ENCODE measurements around the gene COX4I2.

GRCh38 chr20:31641391-31641790 is 3.7 kb downstream of the COX4I2 start:
- TF ChIP-seq POLR2A (IDR thresholded peaks at IDR 0.05): no peak
- TF ChIP-seq CTCF (IDR thresholded peaks at IDR 0.05): no peak
